HUDEP-2 (cell line): ENCODE data around the gene RARB.
A peak's percentile ranks its signal among the peaks of the same experiment; 100 is the strongest.

Experiments
- DNase-seq, 76 experiments: peaks; one replicate each; lab custom pipeline; 2025; ENCODE audit not compliant: unreplicated experiment in 76 of 76; lab: John Stamatoyannopoulos, UW

RARB gene

DNA sequence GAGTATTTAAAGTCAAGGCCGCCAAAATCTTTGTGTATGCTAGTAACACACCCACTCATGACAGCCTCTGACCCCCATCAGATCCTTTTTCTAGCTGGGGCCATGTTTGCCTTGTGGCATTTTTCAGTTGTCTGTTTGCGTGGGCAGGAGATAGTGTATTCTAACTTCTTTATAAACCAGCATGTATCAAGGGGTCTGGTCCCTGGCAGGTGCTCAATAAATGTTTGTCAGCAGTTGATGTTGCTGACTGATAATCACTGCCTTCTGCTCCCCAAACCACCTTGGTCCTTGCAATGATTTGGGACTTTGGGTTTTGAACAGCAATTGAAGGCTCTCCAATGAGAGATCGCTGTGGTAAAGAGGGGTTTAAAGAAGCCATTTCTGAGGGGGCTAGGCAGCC lies 19.2 kb downstream of the RARB start:
- DNase-seq, result peak in 1 of 76 experiments; percentile 7

DNA sequence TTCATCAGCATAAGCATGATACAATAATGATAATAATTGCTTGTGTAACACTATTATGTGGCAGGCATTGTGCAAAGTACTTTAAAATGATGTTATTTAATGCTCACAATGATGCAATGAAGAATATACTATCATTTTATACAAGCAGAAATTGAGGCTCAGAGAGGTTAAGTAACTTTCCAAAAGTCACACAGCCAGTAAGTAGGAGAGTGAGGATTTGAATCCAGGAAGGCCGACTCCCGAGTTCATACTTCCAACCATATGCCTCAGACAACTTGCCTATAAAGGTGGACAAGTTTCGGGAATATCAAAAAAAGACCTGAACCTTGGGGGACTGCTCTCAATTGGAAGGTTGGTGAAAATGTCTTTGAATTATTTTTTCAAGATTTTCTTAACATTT lies 19.9 kb downstream of the RARB start:
- no peak for DNase-seq

DNA sequence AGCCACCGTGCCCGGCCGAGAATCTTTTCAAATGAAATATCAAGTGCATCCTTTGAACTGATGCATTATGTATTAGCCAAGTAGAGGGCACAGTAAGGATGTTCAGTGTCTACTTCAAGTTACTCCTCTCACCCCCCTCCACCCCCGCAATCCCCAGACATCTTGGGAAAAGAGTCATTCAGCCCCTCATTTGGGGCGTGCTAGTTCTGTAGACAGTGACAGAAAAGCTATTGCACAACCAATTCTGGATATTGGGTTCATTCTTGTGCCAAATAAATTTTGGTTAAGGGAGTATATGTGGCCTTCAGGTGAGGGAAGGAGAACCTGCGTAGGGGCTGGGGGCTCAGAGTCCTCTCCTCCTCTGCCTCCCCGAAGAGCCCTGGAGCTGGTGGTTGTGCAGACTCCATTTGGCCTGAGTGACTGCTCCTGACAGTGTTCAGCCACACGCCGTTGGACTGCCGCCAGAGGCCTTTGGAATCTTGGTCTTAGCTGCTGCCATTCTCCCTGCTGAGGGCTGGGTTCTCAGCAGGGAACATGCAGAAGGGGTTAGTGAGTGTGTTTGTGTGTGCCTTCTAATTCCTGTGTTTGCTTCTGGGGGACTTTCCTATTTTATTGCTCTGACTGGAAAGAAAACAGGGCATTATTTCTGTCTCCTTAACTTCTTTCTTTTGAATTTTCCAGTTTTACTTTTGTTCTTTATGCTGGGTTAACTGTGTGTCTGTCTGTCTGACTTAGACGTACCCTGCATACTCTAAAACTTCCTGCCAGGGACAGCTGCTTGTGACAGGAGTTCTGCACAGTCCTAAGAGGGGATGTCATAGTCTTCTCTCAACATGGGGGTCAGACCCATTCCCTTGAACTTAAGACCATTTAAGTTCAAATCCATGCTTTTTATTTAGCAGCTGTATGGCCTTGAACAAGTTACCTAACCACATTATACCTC lies 21.0 kb downstream of the RARB start:
- DNase-seq, result no peak

GRCh38 chr3:25449857-25450256 lies 21.8 kb downstream of the RARB start:
- DNase-seq, result no peak

DNA sequence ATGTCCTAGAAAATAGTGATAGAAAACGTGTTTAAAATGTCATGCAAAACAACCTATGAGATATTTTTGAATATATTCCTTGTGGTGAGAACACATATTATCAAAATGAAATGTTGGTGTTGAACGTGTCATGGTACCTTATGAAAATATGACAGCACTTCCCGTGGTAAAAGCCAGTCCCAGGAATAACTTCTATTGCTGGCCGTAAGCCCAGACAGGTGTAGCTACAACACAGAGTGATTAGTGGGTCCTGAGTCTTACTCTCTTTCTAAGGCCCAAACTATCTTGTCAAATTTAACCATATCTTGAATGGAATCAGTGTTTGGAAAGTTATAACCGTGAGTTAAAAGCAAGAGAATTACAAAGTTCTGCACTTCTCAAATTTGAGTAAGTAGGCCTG lies 24.1 kb downstream of the RARB start:
- no peak for DNase-seq

GRCh38 chr3:25452740-25453139 lies 24.7 kb downstream of the RARB start:
- no peak for DNase-seq

- DNase-seq, result no peak
These were observed 25.5 kb downstream of the RARB start for GRCh38 chr3:25453619-25454004.

DNA sequence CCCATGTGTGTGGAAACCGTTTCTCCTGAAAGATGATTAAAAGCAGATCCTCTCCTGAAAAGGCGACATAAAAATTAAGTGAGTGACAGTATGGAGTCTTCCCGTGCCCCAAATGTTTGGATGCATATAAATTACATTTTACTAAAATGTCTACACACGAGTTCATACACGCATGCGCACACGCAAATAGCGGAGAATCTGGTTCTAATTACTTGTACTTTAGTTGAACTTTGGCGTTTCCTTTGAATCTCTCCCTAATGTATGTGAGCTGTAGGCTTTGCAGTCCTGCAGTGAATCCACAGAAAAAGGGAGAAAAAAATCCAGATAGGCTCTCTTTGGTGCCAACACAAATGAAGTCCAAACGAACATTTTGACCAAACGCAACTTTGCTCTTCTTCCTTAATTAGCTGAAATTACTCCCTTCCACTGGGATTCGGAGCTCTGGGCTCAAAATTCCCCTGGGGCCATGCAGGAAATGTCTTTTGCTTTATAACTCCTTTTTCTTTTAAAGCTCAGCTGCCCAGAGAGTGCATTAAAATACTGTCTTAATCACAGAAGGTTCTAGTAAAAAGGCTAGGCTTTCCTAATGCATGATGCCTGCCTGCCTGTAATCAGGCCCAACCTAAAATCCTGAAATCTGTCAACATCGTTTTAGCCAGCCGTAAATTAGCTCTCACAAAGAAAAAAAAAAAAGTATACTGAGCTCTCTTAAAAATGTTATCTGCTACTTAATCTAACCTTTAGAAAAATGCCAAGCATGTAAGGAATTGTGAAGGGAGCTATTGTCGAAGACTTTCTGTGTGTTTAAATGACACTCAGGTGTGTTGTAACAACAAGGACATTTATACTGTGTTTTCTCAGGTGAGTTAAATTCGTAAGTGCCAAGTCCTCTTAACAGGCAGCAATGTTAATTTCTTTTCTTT lies 26.2 kb downstream of the RARB start:
- no peak for DNase-seq

GRCh38 chr3:25455441-25456132 lies 27.5 kb downstream of the RARB start:
- no peak for DNase-seq

DNA sequence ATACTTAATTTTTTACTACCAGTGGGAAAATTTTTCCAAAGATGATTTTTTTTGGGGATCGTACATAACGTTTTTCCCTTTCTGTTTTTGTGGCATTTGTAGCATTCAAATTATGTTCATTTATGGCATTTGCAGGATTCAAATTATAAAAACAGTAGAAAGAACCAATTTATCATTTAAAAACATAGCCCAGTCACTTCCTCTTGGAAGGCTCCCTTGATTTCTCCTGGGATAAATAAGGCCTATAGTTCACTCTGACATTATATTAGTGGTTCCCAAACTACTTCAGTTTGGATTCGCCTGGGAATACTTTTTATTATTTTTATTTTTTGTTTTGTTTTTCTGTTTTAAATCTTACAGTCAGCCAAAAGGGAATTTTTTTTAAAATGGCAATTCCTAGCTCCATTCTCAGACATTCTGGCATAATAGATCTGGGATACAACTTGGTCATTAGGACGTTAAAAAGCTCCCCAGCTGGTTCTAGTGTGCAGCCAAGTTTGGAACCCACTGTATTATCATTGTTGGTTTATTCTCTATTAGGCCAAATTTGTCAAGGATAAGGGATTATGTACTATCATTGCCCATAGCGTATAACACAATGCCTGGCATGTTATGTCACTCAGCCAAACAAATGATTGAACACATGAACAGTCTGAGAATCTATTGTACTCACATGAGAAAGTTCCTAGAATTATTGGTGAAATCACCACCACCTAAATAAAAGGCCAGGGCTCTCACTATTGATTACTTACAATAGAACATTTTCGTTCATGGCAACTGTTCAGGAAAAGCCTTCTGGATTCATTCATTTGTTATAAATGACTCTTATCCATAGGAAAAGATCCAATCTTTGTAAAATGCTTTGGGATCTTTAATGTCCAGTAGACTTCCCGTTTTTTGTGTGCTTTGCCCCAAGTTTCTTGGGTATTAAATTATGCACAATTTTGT lies 28.9 kb downstream of the RARB start:
- DNase-seq, result no peak

DNA sequence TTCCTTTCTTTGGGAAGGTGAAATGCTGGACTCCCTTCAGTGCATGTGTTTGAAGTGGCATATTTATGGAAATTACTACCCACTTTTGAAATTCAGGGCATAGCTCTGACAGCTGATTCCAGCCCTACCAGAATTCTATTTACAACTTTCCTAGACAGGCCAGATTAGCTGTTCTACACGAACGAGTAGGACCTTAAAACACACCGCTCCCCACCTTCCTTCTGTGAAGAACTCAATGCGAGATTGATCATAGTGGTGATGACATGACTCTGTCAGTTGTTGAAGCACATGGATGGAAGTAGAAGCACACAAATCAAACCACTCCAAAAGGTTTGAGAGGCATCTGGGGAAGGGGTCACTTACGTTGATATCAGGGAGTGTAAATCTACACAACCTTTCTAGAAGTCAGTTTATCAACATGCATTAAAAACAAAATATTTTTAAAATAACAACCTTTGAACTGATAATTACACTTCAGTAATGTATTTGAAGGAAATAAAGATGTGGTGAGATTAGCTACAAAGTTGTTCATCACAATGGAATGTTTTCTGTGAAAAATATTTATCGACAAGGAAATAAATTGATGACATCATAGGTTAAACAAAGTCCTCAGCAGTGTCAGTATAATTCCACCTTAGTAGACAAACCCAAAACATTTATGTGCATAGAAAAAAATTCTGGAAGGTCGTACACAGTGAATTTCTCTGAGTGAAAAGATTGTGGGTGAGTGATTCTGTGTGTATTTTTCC lies 29.8 kb downstream of the RARB start:
- DNase-seq, result no peak

DNA sequence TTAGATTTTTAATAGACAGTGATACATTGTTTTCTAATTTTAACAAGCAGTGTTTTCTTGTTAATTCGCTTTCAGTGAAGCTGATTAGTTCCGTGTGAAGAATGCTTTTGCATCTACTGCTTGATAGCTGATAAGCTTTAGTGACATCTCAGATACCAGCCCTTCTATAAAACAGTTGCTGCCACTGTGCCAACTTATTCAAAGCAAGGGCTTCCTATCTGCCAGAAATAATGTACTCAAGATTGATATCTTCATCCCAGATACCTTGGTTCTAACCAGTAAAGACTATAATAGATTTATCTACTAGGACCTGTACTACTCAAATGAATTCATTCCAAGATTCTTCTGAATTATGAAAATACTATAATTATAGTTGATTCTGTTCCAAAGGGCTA lies 30.4 kb downstream of the RARB start:
- no peak for DNase-seq

DNA sequence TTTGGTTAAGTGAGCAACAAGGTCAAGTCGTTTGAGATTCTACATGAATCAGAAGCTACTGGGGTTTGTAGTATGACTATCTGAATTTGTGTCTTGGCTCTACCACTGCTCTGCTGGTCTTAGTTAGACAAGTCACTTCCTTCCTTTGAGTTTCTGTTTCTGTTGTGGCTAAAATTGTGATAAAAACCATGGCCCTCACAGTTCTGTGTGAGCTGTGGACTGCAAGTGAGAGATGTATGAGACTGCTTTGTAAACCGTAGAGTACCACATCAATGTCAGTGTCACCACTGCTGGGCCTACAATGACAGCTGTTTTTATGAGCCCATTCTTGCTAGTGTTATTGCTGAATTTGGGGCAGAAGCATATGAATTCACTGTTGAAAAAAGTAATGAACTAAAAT lies 32.7 kb downstream of the RARB start:
- no peak for DNase-seq

GRCh38 chr3:25461946-25462345 lies 33.9 kb downstream of the RARB start:
- no peak for DNase-seq

GRCh38 chr3:25462495-25462894 lies 34.4 kb downstream of the RARB start:
- no peak for DNase-seq

DNA sequence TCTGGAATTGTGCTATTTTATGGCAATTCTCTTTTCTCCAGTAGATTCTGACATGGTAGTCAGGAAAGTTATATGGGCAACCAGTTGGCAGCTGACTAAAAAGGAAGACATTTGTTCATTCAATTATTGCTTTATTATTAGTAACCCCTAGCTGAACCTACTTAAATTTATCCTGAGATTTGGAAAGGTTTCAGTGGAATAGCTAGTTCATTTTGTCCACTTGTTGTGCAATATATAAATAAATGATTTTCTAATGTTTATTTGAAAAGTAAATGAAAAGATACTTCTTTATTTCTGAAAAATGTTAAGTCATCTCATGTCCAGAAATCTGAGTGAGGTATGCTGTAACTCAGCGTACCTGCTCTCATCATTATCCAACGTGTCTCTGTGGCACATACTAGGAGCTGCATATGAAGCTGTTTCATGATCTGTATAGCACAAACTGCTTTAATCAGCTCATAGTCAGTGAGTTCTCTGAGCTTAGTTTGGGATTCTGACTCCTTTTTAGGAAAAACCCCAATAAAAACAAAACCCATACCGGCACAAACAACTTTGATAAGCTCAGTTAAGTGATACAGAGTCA lies 35.9 kb downstream of the RARB start:
- DNase-seq, result no peak

- no peak for DNase-seq
These were observed 37.3 kb downstream of the RARB start for GRCh38 chr3:25465266-25465860.

GRCh38 chr3:25468866-25469319 lies 40.8 kb downstream of the RARB start:
- DNase-seq, result no peak
